ENCODE data around the gene TMEM183A. TPM values are rescaled to one million over a fixed set of nuclear protein-coding genes. Genes with fewer than 3 reads are reported as not detected.
"Not testable (repeated sequence)": the region's sequence is repeated elsewhere in the genome, so short reads cannot be mapped to it uniquely, and the experiment has no call there.

The TMEM183A gene
- total RNA-seq, 1 donor from 2014 or later: 24.0 TPM

- intact Hi-C loops (cut with DNase I): no loop called here
- no peak for DNase-seq (ENCODE audit: missing footprints)
- no peak for ATAC-seq
These were observed 24.3 kb upstream of the TMEM183A start for GRCh38 chr1:202982715-202983430.

GRCh38 chr1:202986120-202986519 is 21.1 kb upstream of the TMEM183A start:
- intact Hi-C loops (cut with DNase I); DNase-seq (ENCODE audit: missing footprints); ATAC-seq: not testable (repeated sequence)

DNA sequence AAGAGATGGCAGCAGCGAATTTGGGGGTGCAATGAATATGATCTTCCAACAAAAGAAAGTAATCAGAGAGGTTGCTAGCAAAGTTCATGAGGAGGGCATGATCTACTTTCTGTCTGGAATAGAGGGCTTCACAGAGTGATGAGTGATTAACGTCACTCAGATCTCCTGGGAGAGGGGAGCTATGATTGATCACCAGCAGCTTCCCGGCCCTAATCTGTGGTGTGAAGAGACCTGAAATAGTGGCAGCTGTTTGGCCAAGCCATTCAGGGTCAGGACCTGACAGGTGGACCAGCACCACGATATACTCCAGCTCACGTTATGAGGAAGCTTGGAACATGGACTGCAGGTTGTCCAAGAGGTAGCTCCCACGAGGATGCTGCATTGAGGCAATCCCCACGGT is 19.9 kb upstream of the TMEM183A start:
- ATAC-seq (no peak), DNase-seq (ENCODE audit: missing footprints) (no peak)
- intact Hi-C loops (cut with DNase I): no loop called here

GRCh38 chr1:202987922-202988583 is 19.1 kb upstream of the TMEM183A start:
- DNase-seq (ENCODE audit: missing footprints) (no peak), ATAC-seq (no peak)
- intact Hi-C loops (cut with DNase I): no loop called here

GRCh38 chr1:202989879-202990278 is 17.3 kb upstream of the TMEM183A start:
- DNase-seq (ENCODE audit: missing footprints) (no peak), ATAC-seq (no peak)
- intact Hi-C loops (cut with DNase I): loop anchor here (10.0 kb wide), 1 partner anchor 235 kb away; no protein-coding TSS in a partner anchor

- ATAC-seq (no peak), DNase-seq (ENCODE audit: missing footprints) (no peak)
- intact Hi-C loops (cut with DNase I): loop anchor here (10.0 kb wide), 1 partner anchor 236 kb away; no protein-coding TSS in a partner anchor
These were observed 16.1 kb upstream of the TMEM183A start for GRCh38 chr1:202991112-202991511.

DNA sequence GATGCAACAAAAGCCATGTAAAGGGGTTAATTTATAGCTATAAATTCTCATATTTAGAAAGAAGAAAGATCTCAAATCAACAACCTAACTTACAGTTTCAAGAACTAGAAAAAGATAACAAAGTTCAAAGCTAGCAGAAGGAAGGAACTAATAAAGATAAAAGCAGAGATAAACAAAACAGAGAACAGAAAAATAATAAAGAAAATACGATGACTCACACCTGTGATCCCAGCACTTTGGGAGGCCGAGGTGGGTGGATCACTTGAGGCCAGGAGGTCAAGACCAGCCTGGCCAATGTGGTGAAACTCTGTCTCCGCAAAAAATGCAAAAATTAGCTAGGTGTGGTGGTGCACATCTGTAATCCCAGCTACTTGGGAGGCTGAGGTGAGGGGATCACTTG is 12.4 kb upstream of the TMEM183A start:
- DNase-seq (ENCODE audit: missing footprints) (no peak), ATAC-seq (no peak)
- intact Hi-C loops (cut with DNase I): loop anchor here (10.0 kb wide), 1 partner anchor 240 kb away; no protein-coding TSS in a partner anchor

- intact Hi-C loops (cut with DNase I): loop anchor here (2.0 to 10.0 kb wide), 2 partner anchors 72 to 244 kb away; partner anchors contain the start of gene KLHL12
- ATAC-seq (no peak), DNase-seq (ENCODE audit: missing footprints) (no peak)
These were observed 8.1 kb upstream of the TMEM183A start for GRCh38 chr1:202998836-202999750.

DNA sequence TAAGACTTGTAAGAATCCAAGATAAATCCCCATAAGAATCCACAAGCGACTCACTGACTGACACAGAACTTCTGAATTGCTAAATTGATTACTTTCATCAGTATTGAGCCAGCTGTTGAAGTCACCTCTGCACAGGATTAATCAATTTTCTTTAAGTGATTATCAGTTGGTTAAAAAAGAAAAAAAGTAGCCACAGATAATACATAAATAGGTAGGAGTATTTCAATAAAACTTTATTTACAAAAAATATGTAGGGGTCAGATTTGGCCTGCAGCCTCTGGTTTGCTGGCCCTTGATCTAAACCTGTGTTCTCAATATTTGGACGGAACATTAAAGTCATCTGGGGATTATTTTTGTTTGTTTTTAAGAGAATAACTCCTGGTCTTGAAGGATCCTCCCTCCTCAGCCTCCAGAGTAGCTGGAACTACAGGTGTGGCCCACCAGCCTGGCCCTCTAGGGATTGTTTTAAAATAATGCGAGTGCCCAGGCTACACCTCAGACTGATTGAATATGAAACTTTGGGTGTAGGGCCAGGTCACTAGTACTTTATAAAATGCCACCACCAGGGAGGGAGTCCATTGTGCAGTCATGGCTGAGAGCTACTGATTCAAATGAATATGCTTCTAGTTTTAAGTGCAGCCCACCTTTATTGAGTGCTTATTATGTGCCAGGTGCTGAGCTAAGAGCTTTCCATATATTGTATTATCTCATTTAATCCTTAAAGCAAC is 6.8 kb upstream of the TMEM183A start:
- ATAC-seq: no peak
- intact Hi-C loops (cut with DNase I): no loop called here
- no peak for DNase-seq (ENCODE audit: missing footprints)

GRCh38 chr1:203001986-203002385 is 5.2 kb upstream of the TMEM183A start:
- no peak for DNase-seq (ENCODE audit: missing footprints)
- intact Hi-C loops (cut with DNase I): no loop called here

GRCh38 chr1:203002951-203003350 is 4.2 kb upstream of the TMEM183A start:
- intact Hi-C loops (cut with DNase I): no loop called here
- DNase-seq (ENCODE audit: missing footprints): no peak
- no peak for ATAC-seq

More at GRCh38 chr1:203001986-203002385, 5.2 kb upstream of the TMEM183A start:
- ATAC-seq: no peak

GRCh38 chr1:203005395-203006142 is 1.6 kb upstream of the TMEM183A start:
- not testable (repeated sequence) for DNase-seq (ENCODE audit: missing footprints); ATAC-seq
- intact Hi-C loops (cut with DNase I): loop anchor here (5.0 kb wide), 1 partner anchor 38 kb away; the partner anchor contains the start of gene CYB5R1

GRCh38 chr1:203009185-203009584 is 2.0 kb downstream of the TMEM183A start:
- DNase-seq (ENCODE audit: missing footprints) (no peak), ATAC-seq (no peak)
- intact Hi-C loops (cut with DNase I): loop anchor here (5.0 kb wide), 1 partner anchor 42 kb away; the partner anchor contains the start of gene CYB5R1

DNA sequence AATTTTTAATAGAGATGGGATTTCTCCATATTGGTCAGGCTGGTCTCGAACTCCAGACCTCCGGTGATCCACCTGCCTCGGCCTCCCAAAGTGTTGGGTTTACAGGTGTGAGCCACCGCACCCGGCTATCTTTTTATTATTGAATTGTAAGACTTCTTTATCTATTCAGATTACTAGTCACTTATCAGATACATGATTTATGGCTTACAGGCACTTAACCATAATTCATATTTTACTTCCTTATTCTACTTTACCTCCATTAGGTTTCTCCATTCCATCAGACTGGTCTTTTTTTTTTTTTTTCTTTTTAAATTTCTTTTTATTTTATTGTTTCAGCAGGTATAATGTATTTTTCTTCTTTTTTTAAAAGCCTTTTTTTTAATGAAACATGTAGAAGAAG is 4.4 kb downstream of the TMEM183A start:
- DNase-seq (ENCODE audit: missing footprints): no peak
- intact Hi-C loops (cut with DNase I): no loop called here

GRCh38 chr1:203017061-203017460 is 9.9 kb downstream of the TMEM183A start:
- DNase-seq (ENCODE audit: missing footprints) (no peak), ATAC-seq (no peak)
- intact Hi-C loops (cut with DNase I): no loop called here

More for the DNA sequence above, 4.4 kb downstream of the TMEM183A start:
- ATAC-seq: no peak

DNA sequence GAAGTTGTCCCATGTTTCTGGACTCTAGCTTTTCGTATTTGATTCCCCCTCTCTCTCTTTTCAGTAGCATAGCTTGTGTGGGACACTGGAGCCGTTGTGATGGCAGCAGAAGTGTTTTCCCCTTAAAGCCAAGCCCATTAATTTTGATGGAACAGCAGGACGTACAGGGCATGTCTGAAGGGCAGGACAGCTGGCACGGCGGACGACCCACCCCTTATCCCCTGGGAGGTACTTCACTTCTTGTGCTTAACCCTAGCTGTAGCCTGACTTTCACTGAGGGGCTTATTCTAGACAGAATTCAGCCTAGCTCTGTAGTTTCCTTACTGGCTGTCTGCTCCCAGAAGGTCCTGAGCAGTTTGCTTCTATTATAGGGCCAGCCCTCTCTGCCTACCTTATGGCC is 10.5 kb downstream of the TMEM183A start:
- no peak for DNase-seq (ENCODE audit: missing footprints)
- intact Hi-C loops (cut with DNase I): no loop called here
- ATAC-seq: no peak

- DNase-seq (ENCODE audit: missing footprints); ATAC-seq; intact Hi-C loops (cut with DNase I): not testable (repeated sequence)
These were observed 15.7 kb downstream of the TMEM183A start for GRCh38 chr1:203022855-203023254.

- ATAC-seq: no peak
- no peak for DNase-seq (ENCODE audit: missing footprints)
- intact Hi-C loops (cut with DNase I): no loop called here
These were observed 18.5 kb downstream of the TMEM183A start for GRCh38 chr1:203025686-203026030.
